ENCODE data around the gene SEPTIN10. TPM values are rescaled to one million over a fixed set of nuclear protein-coding genes. Genes with fewer than 3 reads are reported as not detected.

Gene SEPTIN10
- total and polyA plus RNA-seq, 9 of the 15 experiments (the other 6 are each of a cell fraction or from before 2014, with no cell fraction given): 0.40 TPM; not detected in 8

GRCh38 chr2:109631741-109632140, 18.0 kb upstream of the SEPTIN10 start:
- no peak overlapping the region for H3K4me3 ChIP-seq
- no peak overlapping the region for H3K4me2 ChIP-seq (ENCODE audit: insufficient read depth, low read length)
- WGBS (ENCODE audit: insufficient coverage, low coverage, missing lambda C conversion rate): 0% methylated on average over 3 of the region's 3 CpGs
- no peaks in the 10 kb centered on the region for H3K9me3 ChIP-seq (replicated peaks; ENCODE audit: control insufficient read depth, insufficient read depth, low read depth, low read length)
- H3K27ac ChIP-seq (ENCODE audit: extremely low read depth, low read depth, low read length): no peak overlapping the region
- H3K9me1 ChIP-seq (ENCODE audit: control insufficient read depth, insufficient read depth, low read length): no peaks in the 10 kb centered on the region
- H2AFZ ChIP-seq (ENCODE audit: low read depth, low read length): no peak overlapping the region
- in situ Hi-C loops (cut with MboI): no loop called here
- H3K4me1 ChIP-seq (replicated peaks in 1 of 2; ENCODE audit: control insufficient read depth in 2 of 2, insufficient read depth in 2 of 2, low read length in 2 of 2): no peaks in the 10 kb centered on the region
- H3K27me3 ChIP-seq (ENCODE audit: control insufficient read depth in 2 of 2, insufficient read depth in 2 of 2, low read length in 2 of 2): peaks cover 0 to 12% of the 10 kb centered on the region in 2 experiments; a peak in 2 of 5 replicates
- POLR2A ChIA-PET: no interaction called here
- CTCF ChIA-PET (ENCODE audit: low intra/inter-chr PET ratio): no interaction called here
- BruUV-seq (replicated peaks): no TSS peak
- no peak for DNase-seq (ENCODE audit: extremely low read depth in 1 of 4, low spot score in 3 of 4)
- H3K79me2 ChIP-seq (ENCODE audit: control insufficient read depth, insufficient read depth, low read length): no peaks in the 10 kb centered on the region
- no peaks in the 10 kb centered on the region for H4K20me1 ChIP-seq (replicated peaks; ENCODE audit: control insufficient read depth, insufficient read depth, low read length)
- intact Hi-C loops (cut with micrococcal nuclease): no loop called here
- TF ChIP-seq HEY1 (CRISPR knock-in tag; IDR thresholded peaks at IDR 0.05; ENCODE audit: borderline replicate concordance): no peak
- TF ChIP-seq CEBPB (tag; IDR thresholded peaks at IDR 0.05): no peak
- TF ChIP-seq ZBTB8A (IDR thresholded peaks at IDR 0.05; ENCODE audit: partially characterized antibody): no peak
- TF ChIP-seq ZNF316 (IDR thresholded peaks at IDR 0.05): no peak
- no peak for TF ChIP-seq CBX2 (IDR thresholded peaks at IDR 0.05; ENCODE audit: insufficient read depth, low read length, poor library complexity, severe bottlenecking)
- no peak for FAIRE-seq
- H3K9ac ChIP-seq (ENCODE audit: insufficient read depth in 1 of 2, low read depth in 2 of 2, low read length in 2 of 2): no peak overlapping the region
- no peaks in the 10 kb centered on the region for H3K36me3 ChIP-seq (ENCODE audit: control insufficient read depth, insufficient read depth, low read length)
- no peak for ATAC-seq

Data from K562 (cell line).